ENCODE results near the gene ITPR2.

DNA sequence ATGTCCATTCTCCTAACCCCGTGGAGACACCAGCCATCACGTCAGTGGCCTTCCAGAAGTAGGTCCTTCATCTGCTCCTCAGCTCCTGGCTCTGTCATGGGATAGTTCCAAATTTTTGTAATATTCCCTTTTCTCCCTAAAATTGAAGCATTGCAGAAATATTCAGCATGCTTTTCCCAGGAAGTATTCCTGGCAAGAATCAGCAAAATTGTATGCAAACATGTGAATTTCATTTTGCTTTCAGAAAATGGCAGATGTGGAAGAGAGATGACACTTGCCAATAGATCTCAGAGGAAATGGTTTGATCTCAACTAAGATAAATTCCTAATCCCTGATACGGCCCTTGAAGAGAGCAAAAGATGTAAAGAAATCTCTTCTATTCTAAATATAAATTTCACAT is 298.9 kb downstream of the ITPR2 start:
- TF ChIP-seq, protein P1, sequence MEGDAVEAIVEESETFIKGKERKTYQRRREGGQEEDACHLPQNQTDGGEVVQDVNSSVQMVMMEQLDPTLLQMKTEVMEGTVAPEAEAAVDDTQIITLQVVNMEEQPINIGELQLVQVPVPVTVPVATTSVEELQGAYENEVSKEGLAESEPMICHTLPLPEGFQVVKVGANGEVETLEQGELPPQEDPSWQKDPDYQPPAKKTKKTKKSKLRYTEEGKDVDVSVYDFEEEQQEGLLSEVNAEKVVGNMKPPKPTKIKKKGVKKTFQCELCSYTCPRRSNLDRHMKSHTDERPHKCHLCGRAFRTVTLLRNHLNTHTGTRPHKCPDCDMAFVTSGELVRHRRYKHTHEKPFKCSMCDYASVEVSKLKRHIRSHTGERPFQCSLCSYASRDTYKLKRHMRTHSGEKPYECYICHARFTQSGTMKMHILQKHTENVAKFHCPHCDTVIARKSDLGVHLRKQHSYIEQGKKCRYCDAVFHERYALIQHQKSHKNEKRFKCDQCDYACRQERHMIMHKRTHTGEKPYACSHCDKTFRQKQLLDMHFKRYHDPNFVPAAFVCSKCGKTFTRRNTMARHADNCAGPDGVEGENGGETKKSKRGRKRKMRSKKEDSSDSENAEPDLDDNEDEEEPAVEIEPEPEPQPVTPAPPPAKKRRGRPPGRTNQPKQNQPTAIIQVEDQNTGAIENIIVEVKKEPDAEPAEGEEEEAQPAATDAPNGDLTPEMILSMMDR (IDR thresholded peaks at IDR 0.05; ENCODE audit: low read length): no peak
- TF ChIP-seq EZH2 (IDR thresholded peaks at IDR 0.05; ENCODE audit: borderline replicate concordance, low read length): no peak

Measured in OCI-LY1 (cell line).